Muscle of arm (tissue), 12 donors: ENCODE measurements around the gene FAM8A1. TPM values are rescaled to one million over a fixed set of nuclear protein-coding genes. Genes with fewer than 3 reads are reported as not detected.

Experiments
- DNase-seq: peaks from one replicate; pipeline ENCODE4 v3.0.0-alpha.2; 2013
- polyA plus RNA-seq, 12 donors: library from polyadenylated mRNA; unstranded; fragments of 120-200 nt; gene quantifications; one replicate each; pipeline ENCODE4 v1.2.1, GENCODE V29; 2013; ENCODE audit not compliant: insufficient read length in 12 of 12

FAM8A1 gene
- polyA plus RNA-seq, 12 donors: 28.7 to 37.8 (median 31.9) TPM; not detected in 1

DNA sequence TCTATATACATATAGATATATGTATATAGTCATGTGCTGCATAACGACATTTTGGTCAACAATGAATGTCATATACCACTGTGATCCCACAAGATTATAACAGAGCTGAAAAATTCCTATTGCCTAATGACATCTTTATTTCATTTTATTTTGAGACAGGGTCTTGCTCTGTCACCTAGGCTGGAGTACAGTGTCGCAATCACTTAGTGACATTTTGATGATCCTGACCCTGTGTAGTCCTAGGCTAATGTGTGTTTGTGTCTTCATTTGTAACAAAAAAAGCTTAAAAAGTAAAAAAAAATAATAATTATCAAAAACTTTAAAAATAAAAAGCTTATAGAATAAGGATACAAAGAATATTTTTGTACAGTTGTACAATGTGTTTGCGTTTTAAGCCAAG lies 4.0 kb upstream of the FAM8A1 start:
- no peak for DNase-seq

GRCh38 chr6:17600527-17601385 lies 654 bp downstream of the FAM8A1 start:
- DNase-seq: peak; percentile 42

- no peak for DNase-seq
These were observed 1.2 kb downstream of the FAM8A1 start for GRCh38 chr6:17601386-17601703.

- no peak for DNase-seq
These were observed 2.8 kb downstream of the FAM8A1 start for GRCh38 chr6:17602888-17603287.

GRCh38 chr6:17606606-17607005 lies 6.5 kb downstream of the FAM8A1 start:
- DNase-seq: no peak

- DNase-seq: no peak
These were observed 10.7 kb downstream of the FAM8A1 start for GRCh38 chr6:17610835-17611234.

- no peak for DNase-seq
These were observed 11.9 kb downstream of the FAM8A1 start for GRCh38 chr6:17612048-17612447.

- DNase-seq: no peak
These were observed 15.7 kb downstream of the FAM8A1 start for GRCh38 chr6:17615794-17616193.

DNA sequence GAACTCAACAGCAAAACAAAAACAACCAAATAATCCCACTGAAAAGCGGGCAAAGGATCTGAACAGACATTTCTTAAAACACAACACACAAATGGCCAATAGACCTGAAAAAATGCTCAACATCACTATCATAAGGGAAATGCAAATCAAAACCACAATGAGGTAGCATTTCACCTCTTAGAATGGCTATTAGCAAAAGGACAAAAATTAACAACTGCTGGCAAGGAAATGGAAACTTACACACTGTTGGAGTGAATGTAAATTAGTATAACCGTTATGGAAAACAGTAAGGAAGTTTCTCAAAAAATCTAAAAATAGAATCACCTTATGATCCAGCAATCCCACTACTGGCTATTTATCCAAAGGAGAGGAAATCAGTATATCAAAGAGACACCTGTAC lies 20.9 kb downstream of the FAM8A1 start:
- no peak for DNase-seq

DNA sequence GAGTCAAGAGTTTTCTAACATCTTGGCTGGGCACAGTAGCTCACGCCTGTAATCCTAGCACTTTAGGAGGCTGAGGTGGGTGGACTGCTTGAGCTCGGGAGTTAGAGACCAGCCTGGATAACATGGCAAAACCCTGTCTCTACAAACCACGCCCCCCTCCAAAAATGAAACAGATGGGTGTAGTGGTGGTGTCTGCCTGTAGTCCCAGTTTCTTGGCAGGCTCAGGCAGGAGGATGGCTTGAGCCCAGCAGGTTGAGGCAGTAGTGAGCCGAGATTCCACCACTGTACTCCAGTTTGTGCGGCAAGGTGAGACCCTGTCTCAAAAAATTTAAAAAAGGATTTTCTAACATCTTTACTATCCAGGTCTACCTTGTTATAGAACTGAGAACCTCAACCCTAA lies 22.0 kb downstream of the FAM8A1 start:
- no peak for DNase-seq

GRCh38 chr6:17624396-17624795 lies 24.3 kb downstream of the FAM8A1 start:
- no peak for DNase-seq

GRCh38 chr6:17628873-17629272 lies 28.8 kb downstream of the FAM8A1 start:
- no peak for DNase-seq

GRCh38 chr6:17629824-17630510 lies 29.9 kb downstream of the FAM8A1 start:
- DNase-seq: no peak

DNA sequence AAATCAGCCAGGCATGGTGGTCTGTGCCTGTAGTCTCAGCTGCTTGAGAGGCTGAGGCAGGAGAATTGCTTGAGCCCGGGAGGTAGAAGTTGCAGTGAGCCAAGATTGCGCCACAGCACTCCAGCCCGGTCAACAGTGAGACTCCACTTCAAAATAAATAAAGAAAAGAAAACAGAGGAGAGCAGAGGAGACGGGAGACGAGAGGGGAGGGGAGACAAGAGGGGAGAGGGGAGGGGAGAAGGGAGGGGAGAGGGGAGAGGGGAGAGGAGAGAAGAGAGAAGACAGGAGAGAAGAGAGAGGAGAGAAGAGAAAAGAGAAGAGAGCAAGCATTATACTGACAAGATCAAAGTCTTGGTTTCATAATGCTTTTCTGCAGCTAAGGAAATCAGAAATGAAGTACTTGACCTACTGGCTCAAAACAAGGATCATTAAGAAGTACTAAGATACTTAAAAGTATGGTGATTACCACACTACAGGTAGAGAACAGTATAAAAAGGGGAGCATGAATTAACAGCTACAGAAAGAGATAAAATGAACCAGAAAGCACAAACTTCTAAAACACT lies 30.5 kb downstream of the FAM8A1 start:
- DNase-seq: no peak

DNA sequence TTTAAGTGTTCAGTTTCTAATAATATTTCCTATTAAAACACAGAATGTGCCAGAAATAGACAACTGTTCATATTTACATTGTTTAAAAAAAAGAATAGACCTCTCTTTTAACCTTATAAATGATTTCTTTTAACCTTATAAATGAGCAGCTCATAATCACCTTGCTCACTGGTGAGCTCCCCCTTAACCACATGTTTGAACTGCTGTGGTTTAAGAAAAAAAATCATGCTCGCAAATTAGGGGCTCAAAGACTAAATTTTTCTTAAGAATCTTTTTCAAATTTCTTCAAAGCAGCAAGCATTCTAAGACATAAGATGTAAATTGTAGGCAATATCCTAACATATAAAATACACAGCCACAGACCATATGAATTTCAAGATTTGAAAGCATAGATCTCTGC lies 32.8 kb downstream of the FAM8A1 start:
- DNase-seq: no peak

DNA sequence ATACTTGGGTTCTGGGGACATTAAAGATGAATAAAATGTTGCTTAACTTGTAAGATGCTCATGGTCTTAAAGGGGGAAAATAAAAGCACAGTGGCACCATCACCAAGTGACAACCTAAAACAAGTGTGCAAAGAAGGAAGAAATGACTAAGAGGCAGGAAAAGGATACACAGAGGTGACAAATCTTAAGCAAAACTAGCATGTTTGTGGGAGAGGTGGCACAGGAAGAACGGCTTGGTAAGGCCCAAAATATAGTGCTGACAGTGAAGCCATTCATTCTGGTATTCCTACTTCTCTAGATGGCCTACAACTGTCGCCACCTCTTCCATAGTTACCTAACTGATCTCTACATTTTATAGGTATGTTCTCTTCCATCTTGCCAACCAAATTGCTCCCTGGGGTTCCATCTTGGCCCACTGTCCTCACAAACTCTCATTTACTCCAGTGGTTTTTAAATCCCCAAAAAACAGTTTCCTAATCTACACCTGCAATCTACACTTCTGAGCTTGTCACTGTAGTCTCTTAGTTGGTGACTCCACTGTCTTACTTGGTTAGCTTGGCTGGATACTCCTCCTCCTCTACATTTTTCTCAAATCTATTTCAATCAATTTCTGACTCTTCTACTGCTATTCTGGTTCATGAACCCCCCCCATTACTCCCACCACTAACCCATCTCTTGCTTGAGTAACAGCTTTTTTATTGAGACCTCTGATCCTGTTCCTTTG lies 33.5 kb downstream of the FAM8A1 start:
- no peak for DNase-seq

DNA sequence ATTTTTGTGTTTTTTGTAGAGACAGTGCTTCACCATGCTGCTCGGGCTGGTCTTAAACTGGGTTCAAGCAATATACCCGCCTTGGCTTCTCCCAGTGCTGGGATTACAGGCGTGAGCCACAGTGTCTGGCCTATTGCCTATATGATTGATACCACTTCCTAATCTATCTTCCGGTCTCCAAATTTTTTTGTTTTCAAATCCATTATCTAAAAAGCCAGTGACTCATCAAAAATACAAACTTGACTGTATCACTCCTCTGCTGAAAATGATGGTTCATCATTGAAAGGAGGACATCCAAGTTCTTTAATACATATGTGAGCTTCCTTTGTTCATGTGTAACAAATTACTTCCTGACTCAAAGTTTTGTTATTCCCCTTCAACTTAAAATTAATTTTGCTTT lies 35.5 kb downstream of the FAM8A1 start:
- no peak for DNase-seq

GRCh38 chr6:17638212-17638715 lies 38.2 kb downstream of the FAM8A1 start:
- DNase-seq: no peak

DNA sequence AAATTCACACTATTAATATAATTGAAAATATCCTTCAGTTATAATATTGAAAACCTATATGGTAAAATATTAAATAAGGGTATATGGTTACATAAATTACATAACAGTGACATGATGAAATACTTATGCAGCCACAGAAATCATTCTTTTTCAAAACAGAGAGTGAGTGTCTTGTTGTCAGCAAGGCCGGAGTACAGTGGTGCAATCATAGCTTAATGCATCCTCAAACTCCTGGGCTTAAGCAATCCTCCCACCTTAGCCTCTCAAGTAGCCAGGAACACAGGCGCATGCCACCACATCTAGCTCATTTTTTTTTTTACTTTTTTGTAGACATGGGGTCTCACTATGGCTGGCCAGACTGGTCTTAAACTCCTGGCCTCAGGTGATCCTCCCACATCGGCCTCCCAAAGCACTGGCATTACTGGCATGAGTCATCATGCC lies 40.4 kb downstream of the FAM8A1 start:
- DNase-seq: no peak

DNA sequence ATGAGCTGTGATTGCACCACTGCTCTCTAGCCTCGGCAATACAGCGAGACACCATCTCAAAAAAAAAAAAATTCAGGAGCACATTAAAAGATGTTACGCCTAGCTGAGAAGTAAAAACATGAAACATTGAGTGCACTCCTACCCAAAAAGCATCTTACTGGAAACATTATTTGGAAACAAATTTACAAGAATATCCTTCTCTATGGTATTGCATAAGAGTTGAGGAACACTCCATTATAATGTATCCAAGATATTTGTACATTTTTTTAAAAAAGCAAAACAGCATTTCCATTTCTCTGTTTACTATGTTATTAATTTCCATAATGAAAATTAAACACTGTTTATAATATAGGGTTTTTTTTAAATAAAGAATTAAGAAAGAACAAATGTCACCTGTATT lies 48.6 kb downstream of the FAM8A1 start:
- DNase-seq: no peak

- no peak for DNase-seq
These were observed 50.7 kb downstream of the FAM8A1 start for GRCh38 chr6:17650656-17651309.
